ENCODE data around the gene RSPO1. TPM values are rescaled to one million over a fixed set of nuclear protein-coding genes. Genes with fewer than 3 reads are reported as not detected.

RSPO1 gene, protein sequence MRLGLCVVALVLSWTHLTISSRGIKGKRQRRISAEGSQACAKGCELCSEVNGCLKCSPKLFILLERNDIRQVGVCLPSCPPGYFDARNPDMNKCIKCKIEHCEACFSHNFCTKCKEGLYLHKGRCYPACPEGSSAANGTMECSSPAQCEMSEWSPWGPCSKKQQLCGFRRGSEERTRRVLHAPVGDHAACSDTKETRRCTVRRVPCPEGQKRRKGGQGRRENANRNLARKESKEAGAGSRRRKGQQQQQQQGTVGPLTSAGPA
- 0.08 to 0.15 TPM (median 0.11 TPM) in 4 of 5 replicates, not detected in the other for total RNA-seq (2022; extraction: Qiagen RNA extraction; ENCODE audit: low read depth)

GRCh38 chr1:37634244-37634991 lies at the start of gene RSPO1:
Gene RSPO1, minus strand, starts transcription at chr1:37634892. Its CDS starts 5,231 bp downstream, at chr1:37629661.

DNA sequence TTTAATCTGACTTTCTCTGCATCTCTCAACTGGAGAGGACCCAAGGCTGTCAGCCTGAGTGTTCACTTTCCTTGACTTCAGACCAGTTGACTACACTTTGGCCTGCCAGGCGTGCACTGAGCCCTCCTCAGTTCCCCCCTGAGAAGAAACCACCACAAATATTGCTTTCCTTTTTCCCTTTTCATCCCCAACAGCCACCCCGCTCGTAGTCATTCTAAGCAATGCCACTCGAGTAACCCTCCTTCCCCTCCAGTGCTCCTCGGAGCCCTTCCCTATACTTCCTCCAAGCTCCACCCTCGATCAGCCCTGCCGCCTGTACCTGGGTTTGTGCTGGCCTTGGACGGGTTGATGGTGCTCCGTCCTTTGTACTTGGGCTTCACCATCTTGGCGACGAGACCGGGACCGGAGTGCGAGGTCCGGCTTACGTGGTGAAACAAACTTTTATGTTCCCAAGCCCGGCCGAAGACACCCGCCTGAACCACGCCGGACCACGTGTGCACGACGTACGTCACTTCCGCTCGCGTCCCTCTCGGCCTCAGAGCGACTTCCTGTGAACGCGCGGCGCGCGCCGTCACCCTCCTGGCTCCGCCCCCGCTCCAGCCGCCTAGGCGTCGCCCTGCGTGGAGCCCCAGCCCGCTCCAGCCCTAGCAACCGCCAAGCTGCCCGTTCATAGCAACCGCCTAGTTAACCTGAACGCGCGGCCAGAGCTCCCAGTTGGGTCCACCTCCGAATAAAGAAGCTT lies 39.1 kb downstream of the RSPO1 start, which contains the start of gene GNL2:
TSS of gene GNL2 (minus strand) at position 498 of the 742 bp plus-strand sequence. CDS start at position 383, 115 bp downstream.

Other genes starting within 250 kb of the RSPO1 start
- 33.2 to 47.8 TPM (median 41.9 TPM) in 5 replicates for gene ZC3H12A, start 160.3 kb downstream of the RSPO1 start, total RNA-seq (2022; extraction: Qiagen RNA extraction; ENCODE audit: low read depth)
- gene MEAF6, start 120.1 kb downstream of the RSPO1 start, total RNA-seq (2022; extraction: Qiagen RNA extraction; ENCODE audit: low read depth) = 46.0 to 62.1 TPM (median 47.9 TPM) in 5 replicates
- 9.0 to 14.5 TPM (median 13.0 TPM) in 5 replicates for gene SNIP1, start 80.6 kb downstream of the RSPO1 start, total RNA-seq (2022; extraction: Qiagen RNA extraction; ENCODE audit: low read depth)
- 0.05 to 0.38 TPM (median 0.05 TPM) in 3 of 5 replicates, not detected in the others for gene DNALI1, start 78.0 kb downstream of the RSPO1 start, total RNA-seq (2022; extraction: Qiagen RNA extraction; ENCODE audit: low read depth)
- 49.7 to 58.3 TPM (median 57.0 TPM) in 5 replicates for gene GNL2, start 39.0 kb downstream of the RSPO1 start, total RNA-seq (2022; extraction: Qiagen RNA extraction; ENCODE audit: low read depth)
- 44.9 to 49.2 TPM (median 46.5 TPM) in 5 replicates for gene CDCA8, start 57.6 kb upstream of the RSPO1 start, total RNA-seq (2022; extraction: Qiagen RNA extraction; ENCODE audit: low read depth)
- 0.96 to 2.1 TPM (median 1.3 TPM) in 5 replicates for gene EPHA10, start 130.2 kb upstream of the RSPO1 start, total RNA-seq (2022; extraction: Qiagen RNA extraction; ENCODE audit: low read depth)
- gene MANEAL, start 159.0 kb upstream of the RSPO1 start, total RNA-seq (2022; extraction: Qiagen RNA extraction; ENCODE audit: low read depth) = 21.3 to 25.5 TPM (median 24.6 TPM) in 5 replicates
- gene C1orf122, start 172.9 kb upstream of the RSPO1 start, total RNA-seq (2022; extraction: Qiagen RNA extraction; ENCODE audit: low read depth) = 38.4 to 66.0 TPM (median 58.1 TPM) in 5 replicates
- 11.7 to 19.1 TPM (median 17.7 TPM) in 5 replicates for gene YRDC, start 173.3 kb upstream of the RSPO1 start, total RNA-seq (2022; extraction: Qiagen RNA extraction; ENCODE audit: low read depth)
- 4.4 to 5.4 TPM (median 5.2 TPM) in 5 replicates for gene MTF1, start 224.7 kb upstream of the RSPO1 start, total RNA-seq (2022; extraction: Qiagen RNA extraction; ENCODE audit: low read depth)

All from A549 treated with GW870086 at 1 μM for 4 hours (cell line).